Measurements from ENCODE around the gene FAM170A.

DNA sequence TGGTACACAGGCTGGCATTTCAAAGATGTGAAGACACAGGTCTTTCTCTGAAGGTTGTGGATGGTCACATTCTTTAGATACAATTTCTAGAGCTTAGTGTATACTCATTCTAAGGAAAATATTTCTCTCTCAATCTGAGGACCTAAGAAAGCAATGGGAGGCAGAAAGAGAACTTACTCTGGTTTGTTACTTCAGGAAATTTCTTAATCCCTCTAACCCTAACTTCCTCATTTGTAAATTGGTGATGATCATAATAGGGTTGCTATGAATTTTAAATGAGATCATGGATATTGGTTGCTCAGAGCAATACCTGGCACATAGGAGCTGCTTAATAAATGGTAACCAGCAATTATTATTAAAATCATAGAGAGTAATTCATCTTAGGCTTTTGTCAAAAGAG, 22.1 kb downstream of the FAM170A start:
- TF ChIP-seq, protein P1, sequence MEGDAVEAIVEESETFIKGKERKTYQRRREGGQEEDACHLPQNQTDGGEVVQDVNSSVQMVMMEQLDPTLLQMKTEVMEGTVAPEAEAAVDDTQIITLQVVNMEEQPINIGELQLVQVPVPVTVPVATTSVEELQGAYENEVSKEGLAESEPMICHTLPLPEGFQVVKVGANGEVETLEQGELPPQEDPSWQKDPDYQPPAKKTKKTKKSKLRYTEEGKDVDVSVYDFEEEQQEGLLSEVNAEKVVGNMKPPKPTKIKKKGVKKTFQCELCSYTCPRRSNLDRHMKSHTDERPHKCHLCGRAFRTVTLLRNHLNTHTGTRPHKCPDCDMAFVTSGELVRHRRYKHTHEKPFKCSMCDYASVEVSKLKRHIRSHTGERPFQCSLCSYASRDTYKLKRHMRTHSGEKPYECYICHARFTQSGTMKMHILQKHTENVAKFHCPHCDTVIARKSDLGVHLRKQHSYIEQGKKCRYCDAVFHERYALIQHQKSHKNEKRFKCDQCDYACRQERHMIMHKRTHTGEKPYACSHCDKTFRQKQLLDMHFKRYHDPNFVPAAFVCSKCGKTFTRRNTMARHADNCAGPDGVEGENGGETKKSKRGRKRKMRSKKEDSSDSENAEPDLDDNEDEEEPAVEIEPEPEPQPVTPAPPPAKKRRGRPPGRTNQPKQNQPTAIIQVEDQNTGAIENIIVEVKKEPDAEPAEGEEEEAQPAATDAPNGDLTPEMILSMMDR (IDR thresholded peaks at IDR 0.05; ENCODE audit: low read depth, low read length): no peak
- TF ChIP-seq POLR2A (IDR thresholded peaks at IDR 0.05; ENCODE audit: extremely low read depth, insufficient read length): no peak
- TF ChIP-seq, protein P2, sequence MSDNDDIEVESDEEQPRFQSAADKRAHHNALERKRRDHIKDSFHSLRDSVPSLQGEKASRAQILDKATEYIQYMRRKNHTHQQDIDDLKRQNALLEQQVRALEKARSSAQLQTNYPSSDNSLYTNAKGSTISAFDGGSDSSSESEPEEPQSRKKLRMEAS (IDR thresholded peaks at IDR 0.05; ENCODE audit: low read depth, low read length): no peak
- TF ChIP-seq MYC (IDR thresholded peaks at IDR 0.05; ENCODE audit: low read depth, low read length): no peak
